Natural killer cell treated with Interleukin-12 subunit alpha and Interleukin-12 subunit beta and Interleukin-15 and Interleukin-18, amount 100 ng/mL, for 72 hours (primary cell): ENCODE results near the gene HOXD13. TPM values are rescaled to one million over a fixed set of nuclear protein-coding genes. Genes with fewer than 3 reads are reported as not detected.

ENCODE experiments used
- ATAC-seq, 2 donors: fragments of 150-1000 bp; cut with Tn5 transposase in 1 of 2; sonication (Bioruptor Pico), chemical (Tn5 transposase) in 1 of 2; 2 replicates each; pipeline ENCODE4 v1.10.0; 2021
- DNase-seq: peaks from one replicate; pipeline ENCODE4 v3.0.0; 2022; ENCODE audit warnings: low spot score
- H3K27ac Mint-ChIP-seq, 2 donors: 1 replicate in 1 of 2; 2 replicates in 1 of 2; pipeline ENCODE4 v1.8.0; 2022; ENCODE audit warnings: mixed read lengths in 2 of 2, mild to moderate bottlenecking in 1 of 2, moderate library complexity in 1 of 2
- H3K27me3 Mint-ChIP-seq, 2 donors: 1 replicate in 1 of 2; 2 replicates in 1 of 2; pipeline ENCODE4 v1.8.0; 2022; ENCODE audit warnings: mixed read lengths in 2 of 2
- H3K36me3 Mint-ChIP-seq: one replicate; pipeline ENCODE4 v1.8.0; 2022; ENCODE audit warnings: mixed read lengths
- H3K4me1 Mint-ChIP-seq, 2 donors: 1 replicate in 1 of 2; 2 replicates in 1 of 2; pipeline ENCODE4 v1.8.0; 2022; ENCODE audit warnings: low read depth in 2 of 2, mixed read lengths in 2 of 2, mild to moderate bottlenecking in 1 of 2
- H3K4me3 Mint-ChIP-seq: one replicate; pipeline ENCODE4 v1.8.0; 2022; ENCODE audit warnings: mixed read lengths
- H3K9me3 Mint-ChIP-seq: 2 replicates; pipeline ENCODE4 v1.8.0; 2022; ENCODE audit warnings: mixed read lengths
- total RNA-seq, 2 donors: library from RNA; stranded (reverse); gene quantifications; one replicate each; pipeline ENCODE4 v1.2.3, GENCODE V29; 2022

Gene HOXD13
- total RNA-seq, 2 donors from 2014 or later = not detected

GRCh38 chr2:176121190-176122051, 28.9 kb downstream of the HOXD13 start:
- Mint-ChIP-seq H3K27me3 (peaks cover 67 to 76% of the 10 kb centered on the region in 2 donors), H3K27ac (no peak overlapping the region), H3K4me1 (peaks cover 9 to 13% of the 10 kb centered on the region in 2 donors), H3K9me3 (peaks cover 3% of the 10 kb centered on the region), H3K4me3 (no peak overlapping the region), H3K36me3 (peaks cover 13% of the 10 kb centered on the region)
- DNase-seq (no peak), ATAC-seq (no peak)

DNA sequence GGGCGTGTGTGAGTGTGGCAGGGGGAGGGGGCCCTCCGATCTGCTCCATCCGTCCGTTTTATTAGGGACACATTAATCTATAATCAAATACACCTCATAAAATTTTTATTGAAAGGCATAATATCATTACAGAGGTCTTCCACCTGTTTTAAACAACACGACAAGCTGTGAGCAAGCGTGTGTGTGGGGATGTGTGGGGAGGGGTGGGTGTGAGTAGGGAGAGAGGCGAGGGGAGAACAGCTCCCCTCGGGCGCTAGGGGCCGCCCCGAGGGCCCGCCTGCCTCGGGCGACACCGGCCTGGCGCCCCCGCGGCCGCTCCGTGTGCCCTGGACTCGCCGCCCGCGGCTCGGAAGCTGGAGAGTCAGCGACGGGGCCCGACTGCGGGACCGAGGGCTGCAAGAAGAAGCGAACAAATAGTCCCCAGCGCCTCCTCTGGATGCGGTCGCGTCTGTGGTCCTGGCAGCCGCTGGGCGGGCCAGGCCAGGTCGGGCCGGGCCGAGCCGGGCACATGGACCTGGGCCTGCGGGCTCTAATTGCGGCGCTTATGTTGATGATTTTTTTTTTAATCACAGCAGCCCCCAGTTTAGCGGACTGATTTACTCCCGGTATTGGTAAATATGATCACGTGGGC, 29.6 kb downstream of the HOXD13 start:
- peak in 1 of 2 donors; percentile 14 for ATAC-seq
- no peak for DNase-seq
- Mint-ChIP-seq H3K4me3 (no peak overlapping the region), H3K4me1 (peaks cover 9 to 13% of the 10 kb centered on the region in 2 donors), H3K27me3 (peaks cover 65 to 75% of the 10 kb centered on the region in 2 donors), H3K27ac (no peak overlapping the region), H3K9me3 (peaks cover 3% of the 10 kb centered on the region), H3K36me3 (peaks cover 7% of the 10 kb centered on the region)

GRCh38 chr2:176122683-176123410, 30.3 kb downstream of the HOXD13 start, which contains the start of gene HOXD9:
TSS of gene HOXD9 (plus strand) at chr2:176122719. CDS start at chr2:176122769, 50 bp downstream.
- Mint-ChIP-seq H3K27me3 (peaks cover 66 to 75% of the 10 kb centered on the region in 2 donors), H3K4me1 (peaks cover 9 to 13% of the 10 kb centered on the region in 2 donors), H3K36me3 (peaks cover 7% of the 10 kb centered on the region), H3K4me3 (no peak within 1 kb of the TSS), H3K27ac (no peak within 1 kb of the TSS), H3K9me3 (peaks cover 3% of the 10 kb centered on the region)
- no peak for DNase-seq
- ATAC-seq = peak; percentile 47 to 71

GRCh38 chr2:176123411-176124109, 31.0 kb downstream of the HOXD13 start:
- no peak for DNase-seq
- no peak overlapping the region for H3K27ac Mint-ChIP-seq
- peaks cover 3% of the 10 kb centered on the region for H3K9me3 Mint-ChIP-seq
- peaks cover 12% of the 10 kb centered on the region for H3K36me3 Mint-ChIP-seq
- H3K27me3 Mint-ChIP-seq = peaks cover 66 to 75% of the 10 kb centered on the region in 2 donors
- no peak overlapping the region for H3K4me3 Mint-ChIP-seq
- peaks cover 11 to 15% of the 10 kb centered on the region in 2 donors for H3K4me1 Mint-ChIP-seq
- ATAC-seq = no peak

DNA sequence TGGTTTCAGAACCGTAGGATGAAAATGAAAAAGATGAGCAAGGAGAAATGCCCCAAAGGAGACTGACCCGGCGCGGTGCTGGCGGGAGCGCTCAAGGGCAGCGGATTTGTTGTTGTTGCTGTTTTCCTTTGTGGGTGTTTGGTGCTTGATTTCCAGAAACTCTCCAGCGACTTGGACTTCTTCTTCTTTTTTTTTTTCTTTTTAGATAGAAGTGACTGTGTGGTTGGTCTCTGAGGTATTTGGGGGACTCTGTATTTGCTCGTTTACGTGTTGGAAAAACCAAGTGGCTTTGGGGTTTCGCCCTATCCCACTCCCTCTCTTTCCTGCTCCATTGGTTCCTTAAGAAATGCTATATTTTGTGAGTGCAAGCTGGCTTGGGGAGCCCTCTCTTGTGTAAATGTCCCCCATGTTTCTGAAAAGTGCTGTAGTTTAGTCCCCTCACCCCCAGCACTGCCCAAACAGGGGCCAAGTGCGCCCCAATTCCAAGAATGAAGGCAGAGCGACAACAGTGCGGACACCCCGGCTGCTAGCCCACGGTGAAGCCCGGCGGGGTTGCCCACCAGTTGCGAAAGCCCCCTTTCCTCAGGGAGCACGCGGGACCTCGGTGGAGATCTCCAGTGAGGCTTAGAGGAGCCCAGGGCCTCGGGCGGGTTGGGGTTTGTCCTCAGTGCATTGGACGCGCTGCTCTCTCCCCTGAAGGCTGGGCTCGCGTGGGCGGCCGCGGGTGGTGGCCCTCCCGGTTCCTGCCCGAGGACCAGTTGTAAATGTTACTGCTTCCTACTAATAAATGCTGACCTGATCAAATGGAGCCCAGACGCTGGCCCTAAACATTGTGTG, 31.8 kb downstream of the HOXD13 start:
- H3K27me3 Mint-ChIP-seq = peaks cover 62 to 74% of the 10 kb centered on the region in 2 donors
- H3K27ac Mint-ChIP-seq = no peak overlapping the region
- peaks cover 7 to 15% of the 10 kb centered on the region in 2 donors for H3K4me1 Mint-ChIP-seq
- H3K36me3 Mint-ChIP-seq = peaks cover 7% of the 10 kb centered on the region
- DNase-seq = no peak
- no peak for ATAC-seq
- H3K4me3 Mint-ChIP-seq = no peak overlapping the region
- no peaks in the 10 kb centered on the region for H3K9me3 Mint-ChIP-seq

GRCh38 chr2:176124947-176125771, 32.6 kb downstream of the HOXD13 start:
- no peak overlapping the region for H3K4me3 Mint-ChIP-seq
- ATAC-seq (peak in 1 of 2 donors; percentile 28), DNase-seq (no peak)
- peaks cover 7% of the 10 kb centered on the region for H3K36me3 Mint-ChIP-seq
- no peaks in the 10 kb centered on the region for H3K9me3 Mint-ChIP-seq
- peaks cover 54 to 66% of the 10 kb centered on the region in 2 donors for H3K27me3 Mint-ChIP-seq
- H3K27ac Mint-ChIP-seq = no peak overlapping the region
- H3K4me1 Mint-ChIP-seq = peaks cover 7 to 15% of the 10 kb centered on the region in 2 donors

- ATAC-seq (no peak), DNase-seq (no peak)
- Mint-ChIP-seq H3K4me3 (no peak overlapping the region), H3K4me1 (peaks cover 8 to 17% of the 10 kb centered on the region in 2 donors), H3K27me3 (peaks cover 52 to 62% of the 10 kb centered on the region in 2 donors), H3K27ac (no peak overlapping the region), H3K9me3 (no peaks in the 10 kb centered on the region), H3K36me3 (peaks cover 7% of the 10 kb centered on the region)
Observed at GRCh38 chr2:176125772-176126054, 33.2 kb downstream of the HOXD13 start.

- no peak overlapping the region for H3K4me3 Mint-ChIP-seq
- no peak overlapping the region for H3K27ac Mint-ChIP-seq
- DNase-seq (no peak), ATAC-seq (no peak)
- H3K4me1 Mint-ChIP-seq = peaks cover 15 to 25% of the 10 kb centered on the region in 2 donors
- H3K36me3 Mint-ChIP-seq = peaks cover 7% of the 10 kb centered on the region
- no peaks in the 10 kb centered on the region for H3K9me3 Mint-ChIP-seq
- H3K27me3 Mint-ChIP-seq = peaks cover 59 to 71% of the 10 kb centered on the region in 2 donors
Observed at GRCh38 chr2:176126929-176127773, 34.6 kb downstream of the HOXD13 start.

- Mint-ChIP-seq H3K27me3 (peaks cover 60 to 77% of the 10 kb centered on the region in 2 donors), H3K4me1 (peaks cover 19 to 29% of the 10 kb centered on the region in 2 donors), H3K27ac (peak overlapping the region in 1 of 2 donors; percentile 38), H3K36me3 (peaks cover 12% of the 10 kb centered on the region), H3K4me3 (no peak overlapping the region), H3K9me3 (no peaks in the 10 kb centered on the region)
- no peak for ATAC-seq
- DNase-seq = no peak
Observed at GRCh38 chr2:176127774-176128072, 35.2 kb downstream of the HOXD13 start.

DNA sequence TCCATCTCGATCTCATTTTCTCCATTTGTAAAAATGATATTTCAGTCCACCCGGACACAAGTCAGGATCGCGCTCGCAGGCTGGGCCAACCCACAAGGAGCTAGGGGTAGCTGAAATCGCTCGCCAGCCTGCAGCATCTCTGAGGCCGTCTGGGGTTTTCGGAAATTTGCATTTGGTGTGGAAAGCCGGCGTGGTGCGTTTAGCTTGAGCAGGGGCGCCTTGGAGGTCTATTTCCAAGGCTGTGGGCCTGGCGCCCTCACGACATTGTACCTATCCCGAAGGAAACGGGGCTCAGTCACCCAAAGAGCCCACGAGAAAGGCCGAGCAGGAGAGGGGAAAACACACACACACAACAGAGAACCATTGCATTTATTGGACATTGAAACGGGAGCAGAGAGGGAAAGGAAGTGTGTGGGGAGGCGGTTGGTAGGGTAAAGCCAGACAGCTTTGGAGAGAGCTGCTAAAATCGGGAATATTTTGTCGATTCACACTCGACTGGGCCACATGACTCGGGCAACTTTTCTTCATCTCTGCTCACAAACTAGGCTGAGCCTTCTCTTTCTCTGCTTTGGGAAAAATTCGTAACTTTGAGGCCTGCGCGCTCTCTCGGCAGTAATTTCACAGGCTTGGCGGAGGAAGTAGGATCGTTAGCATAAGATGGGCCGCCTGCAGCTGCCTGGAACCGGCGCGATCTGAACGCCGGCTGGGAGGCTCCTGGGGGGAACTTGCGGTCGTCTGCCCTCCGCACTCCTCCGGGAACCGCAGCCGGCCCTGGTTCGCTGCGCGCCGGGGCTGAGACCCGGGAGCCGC, 35.9 kb downstream of the HOXD13 start:
- Mint-ChIP-seq H3K36me3 (peaks cover 12% of the 10 kb centered on the region), H3K4me3 (peak overlapping the region; percentile 51), H3K9me3 (no peaks in the 10 kb centered on the region), H3K4me1 (peaks cover 19 to 31% of the 10 kb centered on the region in 2 donors), H3K27me3 (peaks cover 63 to 83% of the 10 kb centered on the region in 2 donors), H3K27ac (peak overlapping the region in 1 of 2 donors; percentile 38)
- ATAC-seq (no peak), DNase-seq (no peak)
